Germinal center (tissue), 1 donor: ENCODE results near the gene CLDN16.

Experiments
- DNase-seq: peaks from one replicate; pipeline ENCODE4 v3.0.0; 2012; ENCODE audit warnings: mixed read lengths, low spot score

Gene CLDN16

GRCh38 chr3:190380184-190380583 is 7.8 kb upstream of the CLDN16 start:
- DNase-seq = no peak

- no peak for DNase-seq
These were observed 6.5 kb upstream of the CLDN16 start for GRCh38 chr3:190381441-190381840.

GRCh38 chr3:190382082-190382481 is 5.9 kb upstream of the CLDN16 start:
- no peak for DNase-seq

GRCh38 chr3:190384309-190384756 is 3.6 kb upstream of the CLDN16 start:
- DNase-seq = peak; percentile 5

- no peak for DNase-seq
These were observed 2.0 kb upstream of the CLDN16 start for GRCh38 chr3:190385731-190386688.

DNA sequence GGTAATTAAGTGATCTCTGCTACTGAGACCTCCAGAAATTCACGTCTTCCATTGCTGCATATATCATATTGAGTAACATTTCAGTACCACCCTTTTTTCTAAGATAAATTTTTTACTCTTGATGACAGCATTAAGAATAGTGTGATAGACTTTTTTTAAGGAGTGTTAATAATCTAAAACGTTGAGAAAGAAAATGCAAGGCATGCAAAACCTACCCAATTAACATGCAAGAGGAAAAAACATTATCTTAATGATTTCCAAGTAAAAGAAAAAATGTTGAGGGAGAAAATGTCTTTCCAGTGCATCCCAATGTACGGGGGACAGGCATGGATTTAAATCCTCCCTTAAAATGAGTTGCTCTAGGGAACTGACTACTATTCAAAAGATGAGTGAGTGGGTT is 740 bp downstream of the CLDN16 start:
- no peak for DNase-seq

DNA sequence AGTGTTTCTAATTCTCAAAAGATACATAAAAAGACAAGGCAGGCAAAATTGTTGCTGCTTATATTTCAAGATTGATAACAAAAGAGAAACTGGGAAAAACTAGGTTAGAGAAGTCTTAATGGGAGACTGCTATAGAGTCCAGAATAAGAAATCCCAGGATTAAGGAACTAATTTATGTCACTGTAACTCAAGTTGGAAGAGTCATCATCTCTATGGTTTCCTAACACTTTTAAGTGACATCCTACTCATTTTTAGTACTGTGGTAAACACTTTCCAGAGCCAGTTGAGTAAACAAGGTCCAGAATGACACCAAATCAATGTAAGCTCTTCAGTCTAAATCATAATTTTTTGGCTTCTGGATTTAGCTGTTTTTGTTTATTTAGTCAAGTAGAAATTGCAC is 8.0 kb downstream of the CLDN16 start:
- no peak for DNase-seq

- no peak for DNase-seq
These were observed 9.9 kb downstream of the CLDN16 start for GRCh38 chr3:190397889-190398288.

GRCh38 chr3:190399677-190400076 is 11.7 kb downstream of the CLDN16 start:
- no peak for DNase-seq

- no peak for DNase-seq
These were observed 14.0 kb downstream of the CLDN16 start for GRCh38 chr3:190401963-190402362.

DNA sequence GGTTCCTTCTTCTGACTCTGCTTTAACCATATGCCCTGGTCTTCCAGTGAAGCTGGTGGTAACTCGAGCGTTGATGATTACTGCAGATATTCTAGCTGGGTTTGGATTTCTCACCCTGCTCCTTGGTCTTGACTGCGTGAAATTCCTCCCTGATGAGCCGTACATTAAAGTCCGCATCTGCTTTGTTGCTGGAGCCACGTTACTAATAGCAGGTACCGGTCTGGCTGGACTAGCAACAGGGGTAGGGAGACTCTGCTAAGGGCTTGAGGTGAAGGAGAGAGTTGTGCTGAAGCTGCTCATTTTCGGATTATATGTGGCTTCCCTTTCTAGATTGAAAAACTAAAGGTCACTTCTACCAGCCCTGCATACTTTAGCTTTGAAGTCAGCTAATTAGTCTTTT is 16.8 kb downstream of the CLDN16 start:
- DNase-seq = no peak

DNA sequence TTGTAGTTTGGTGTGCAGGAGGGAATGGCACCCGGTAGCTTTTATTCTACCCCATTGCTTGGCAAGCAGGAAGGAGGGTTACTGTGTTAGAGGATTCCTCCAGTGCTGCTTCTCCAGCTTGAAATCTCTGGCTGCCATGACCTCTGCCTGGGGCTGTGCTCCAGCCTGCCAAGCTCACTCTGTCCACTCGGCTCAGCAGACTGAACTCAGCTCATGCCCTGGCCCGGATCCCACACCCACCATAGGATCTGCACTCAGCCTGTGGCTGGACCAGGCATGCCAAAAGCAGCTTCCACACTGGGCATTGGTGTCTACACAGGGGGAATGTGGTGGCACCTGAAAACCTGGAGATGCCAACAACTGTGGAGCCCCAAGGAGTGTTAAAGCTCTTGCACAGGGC is 26.3 kb downstream of the CLDN16 start:
- DNase-seq = no peak

- no peak for DNase-seq
These were observed 36.1 kb downstream of the CLDN16 start for GRCh38 chr3:190424108-190424477.

GRCh38 chr3:190424478-190425439 is 36.8 kb downstream of the CLDN16 start:
- peak; percentile 26 for DNase-seq

- no peak for DNase-seq
These were observed 37.9 kb downstream of the CLDN16 start for GRCh38 chr3:190425833-190426232.

DNA sequence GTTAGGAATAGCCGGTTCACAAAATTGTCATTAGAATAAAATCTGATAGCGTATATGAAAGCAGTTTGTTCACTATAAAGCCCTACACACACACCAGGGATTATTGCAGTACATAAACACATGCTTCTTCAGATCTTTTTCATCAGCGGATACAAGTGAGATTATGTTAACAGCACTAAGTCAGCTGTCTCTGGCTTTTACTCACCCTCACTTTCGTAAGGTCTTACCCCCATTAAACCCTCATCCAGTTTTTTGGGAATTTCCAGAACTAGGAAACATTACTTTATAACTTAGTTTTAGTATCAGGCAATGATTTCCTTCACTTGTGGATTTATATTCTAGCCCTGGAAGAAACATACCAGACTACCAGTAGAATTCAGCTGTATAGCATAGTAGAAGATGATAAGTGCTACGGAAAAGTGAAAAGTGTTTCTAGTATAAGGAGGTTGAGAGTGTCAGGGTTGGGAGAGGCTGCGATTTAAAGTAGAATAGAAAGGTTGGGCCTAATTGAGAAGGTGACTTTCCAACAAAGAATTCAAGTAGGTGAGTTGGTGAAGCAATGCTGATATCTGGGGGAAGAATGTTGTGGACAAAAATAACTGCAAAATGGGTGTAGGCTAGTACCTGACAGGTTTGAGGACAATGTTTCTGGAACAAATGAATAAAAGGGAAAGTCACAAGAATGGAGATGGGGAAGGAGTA is 39.0 kb downstream of the CLDN16 start:
- no peak for DNase-seq

DNA sequence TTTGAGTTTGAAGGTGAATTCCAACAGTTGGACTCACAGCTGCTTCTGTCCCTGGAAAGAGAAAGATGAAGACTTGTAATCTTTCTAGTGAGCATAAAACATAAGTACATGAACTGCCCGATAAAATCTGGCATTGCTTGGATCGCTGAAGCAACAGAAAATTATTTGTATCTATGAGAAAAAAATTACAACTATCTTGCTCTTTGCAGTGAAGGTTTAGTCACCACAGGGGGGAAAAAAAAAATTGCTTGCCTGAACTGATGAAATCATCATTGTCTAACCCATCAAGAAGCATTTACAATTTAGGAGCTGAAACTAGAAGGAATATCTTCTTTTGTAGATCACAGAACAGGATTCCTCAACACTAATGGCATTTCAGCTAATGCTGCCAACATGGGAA is 41.7 kb downstream of the CLDN16 start:
- DNase-seq = no peak

DNA sequence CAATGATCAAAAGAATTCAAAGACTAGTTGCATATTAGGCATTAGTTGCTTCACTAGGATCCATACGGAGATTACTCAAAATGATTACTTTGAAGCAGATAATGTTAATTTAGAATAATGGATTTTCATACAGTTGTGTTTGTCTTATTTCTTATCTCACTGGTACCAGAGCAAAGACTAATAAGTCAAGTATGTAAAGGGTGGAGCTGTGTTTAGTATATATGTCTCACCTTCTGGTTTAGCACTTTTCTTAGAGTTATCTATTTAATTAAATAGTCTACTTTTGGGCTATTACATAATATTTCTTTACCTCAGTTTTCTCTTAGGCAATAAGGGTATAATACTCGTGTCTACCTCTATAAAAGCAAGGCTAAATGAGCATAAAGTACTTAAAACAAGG is 42.9 kb downstream of the CLDN16 start:
- DNase-seq = no peak

DNA sequence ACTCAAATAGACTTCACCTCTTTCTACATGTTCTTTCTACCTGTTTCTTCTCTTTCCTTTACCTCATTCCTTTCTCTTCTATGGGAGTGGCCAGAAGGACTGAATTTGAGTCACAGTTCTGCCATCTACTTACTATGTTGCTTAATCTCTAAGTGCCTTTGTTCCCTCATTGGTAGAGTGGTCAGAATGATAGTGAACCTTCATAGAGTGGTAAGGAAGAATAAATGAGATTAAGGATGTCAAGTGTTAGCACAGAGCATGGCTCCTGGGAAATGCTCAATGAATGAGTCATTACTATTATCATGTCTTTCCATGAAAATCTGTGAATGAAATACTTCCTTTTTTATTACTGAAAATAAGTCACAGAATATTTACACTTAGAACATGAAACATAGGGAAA is 44.3 kb downstream of the CLDN16 start:
- no peak for DNase-seq

GRCh38 chr3:190433626-190434025 is 45.7 kb downstream of the CLDN16 start:
- no peak for DNase-seq

- no peak for DNase-seq
These were observed 47.7 kb downstream of the CLDN16 start for GRCh38 chr3:190435618-190436017.

- no peak for DNase-seq
These were observed 48.4 kb downstream of the CLDN16 start for GRCh38 chr3:190436331-190436730.
